ENCODE data around the gene LUC7L3.

- TF ChIP-seq POLR2A (IDR thresholded peaks at IDR 0.05) = no peak
- TF ChIP-seq CTCF (IDR thresholded peaks at IDR 0.05) = no peak
These were observed 73.6 kb downstream of the LUC7L3 start for GRCh38 chr17:50793007-50793406.

All from body of pancreas (tissue), 4 donors.